ENCODE results near the gene MYZAP.

The MYZAP gene

DNA sequence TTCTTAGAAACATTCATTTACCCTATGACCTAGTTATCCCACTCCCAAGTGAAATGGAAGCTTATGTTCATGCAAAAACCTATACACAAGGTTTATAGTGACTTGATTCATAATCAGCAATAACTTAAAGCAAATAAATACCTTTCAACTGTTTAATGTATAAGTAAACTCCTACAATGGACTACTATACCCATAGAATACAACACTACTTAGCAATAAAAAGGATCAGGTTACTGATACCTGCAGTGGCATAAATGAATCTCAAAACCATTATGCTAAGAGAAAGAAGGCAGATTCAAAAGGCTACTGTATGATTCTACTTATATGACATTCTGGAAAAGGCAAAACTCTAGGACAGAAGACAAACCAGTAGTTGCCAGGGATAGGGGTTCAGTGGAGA, 106.5 kb downstream of the MYZAP start:
- H3K27me3 ChIP-seq (ENCODE audit: control insufficient read depth in 2 of 2, insufficient read depth in 2 of 2, low read length in 2 of 2), result no peaks in the 10 kb centered on the region
- H3K4me3 ChIP-seq (ENCODE audit: low read length in 2 of 2), result no peak overlapping the region
- H3K4me1 ChIP-seq (ENCODE audit: control insufficient read depth in 2 of 2, insufficient read depth in 2 of 2, low read length in 2 of 2), result no peaks in the 10 kb centered on the region
- H3K27ac ChIP-seq (ENCODE audit: low read depth in 2 of 2, low read length in 2 of 2), result no peak overlapping the region
- H3K9ac ChIP-seq (ENCODE audit: low read depth in 1 of 2, low read length in 2 of 2), result no peak overlapping the region
- no peaks in the 10 kb centered on the region for H3K36me3 ChIP-seq (ENCODE audit: control insufficient read depth in 2 of 2, insufficient read depth in 2 of 2, low read length in 2 of 2)
- H3K9me3 ChIP-seq (ENCODE audit: control insufficient read depth in 2 of 2, low read length in 2 of 2), result no peaks in the 10 kb centered on the region

DNA sequence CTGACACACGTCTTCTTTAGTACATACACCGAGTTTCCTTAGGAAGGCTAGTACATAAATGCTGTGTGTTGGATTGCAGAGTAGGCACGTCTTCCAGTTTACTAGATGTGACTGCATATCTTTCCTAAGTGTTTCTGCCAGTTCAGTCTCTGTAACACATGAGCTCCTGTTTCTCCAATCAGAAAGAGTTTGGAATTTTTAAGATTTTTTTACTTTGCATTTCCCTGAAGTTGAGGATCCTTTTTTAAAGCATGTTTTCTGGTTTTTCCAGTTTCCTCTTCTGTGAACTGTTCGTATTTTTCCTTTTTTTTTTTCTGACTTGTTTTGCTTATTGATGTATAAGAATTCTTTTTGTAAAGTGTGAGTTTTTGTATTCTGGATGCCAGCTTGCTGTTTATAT, 107.3 kb downstream of the MYZAP start:
- Histone ChIP-seq H3K27me3 (ENCODE audit: control insufficient read depth in 2 of 2, insufficient read depth in 2 of 2, low read length in 2 of 2) (no peaks in the 10 kb centered on the region), H3K9ac (ENCODE audit: low read depth in 1 of 2, low read length in 2 of 2) (no peak overlapping the region), H3K27ac (ENCODE audit: low read depth in 2 of 2, low read length in 2 of 2) (no peak overlapping the region)

DNA sequence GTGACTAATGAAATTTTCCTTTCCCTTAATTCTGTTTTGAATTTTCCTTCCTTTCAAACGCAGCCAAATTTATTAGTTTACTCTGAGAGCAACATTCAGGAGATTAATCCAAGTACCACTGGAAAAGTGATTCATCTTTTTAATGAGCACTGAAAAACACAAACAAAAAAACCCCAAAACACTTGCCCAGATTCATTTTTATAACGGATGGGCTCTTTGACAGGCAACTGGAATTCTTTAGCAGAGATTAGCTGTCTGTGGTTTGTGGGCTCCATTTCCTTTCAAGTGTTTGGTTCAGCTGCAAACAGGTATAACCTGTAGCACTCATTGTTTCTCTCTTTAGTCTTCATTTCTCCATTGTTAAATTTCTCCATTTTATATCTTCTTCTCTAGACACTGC, 111.7 kb downstream of the MYZAP start:
- Histone ChIP-seq H3K27me3 (ENCODE audit: control insufficient read depth in 2 of 2, insufficient read depth in 2 of 2, low read length in 2 of 2) (no peaks in the 10 kb centered on the region), H3K4me3 (ENCODE audit: low read length in 2 of 2) (no peak overlapping the region), H3K4me1 (ENCODE audit: control insufficient read depth in 2 of 2, insufficient read depth in 2 of 2, low read length in 2 of 2) (peaks cover 4 to 10% of the 10 kb centered on the region in 2 donors), H3K9ac (ENCODE audit: low read depth in 1 of 2, low read length in 2 of 2) (no peak overlapping the region), H3K36me3 (ENCODE audit: control insufficient read depth in 2 of 2, insufficient read depth in 2 of 2, low read length in 2 of 2) (no peaks in the 10 kb centered on the region), H3K27ac (ENCODE audit: low read depth in 2 of 2, low read length in 2 of 2) (no peak overlapping the region), H3K9me3 (ENCODE audit: control insufficient read depth in 2 of 2, low read length in 2 of 2) (no peaks in the 10 kb centered on the region)

More for the DNA sequence above, 107.3 kb downstream of the MYZAP start:
- Histone ChIP-seq H3K4me3 (ENCODE audit: low read length in 2 of 2) (no peak overlapping the region), H3K36me3 (ENCODE audit: control insufficient read depth in 2 of 2, insufficient read depth in 2 of 2, low read length in 2 of 2) (no peaks in the 10 kb centered on the region), H3K9me3 (ENCODE audit: control insufficient read depth in 2 of 2, low read length in 2 of 2) (no peaks in the 10 kb centered on the region), H3K4me1 (ENCODE audit: control insufficient read depth in 2 of 2, insufficient read depth in 2 of 2, low read length in 2 of 2) (no peaks in the 10 kb centered on the region)

DNA sequence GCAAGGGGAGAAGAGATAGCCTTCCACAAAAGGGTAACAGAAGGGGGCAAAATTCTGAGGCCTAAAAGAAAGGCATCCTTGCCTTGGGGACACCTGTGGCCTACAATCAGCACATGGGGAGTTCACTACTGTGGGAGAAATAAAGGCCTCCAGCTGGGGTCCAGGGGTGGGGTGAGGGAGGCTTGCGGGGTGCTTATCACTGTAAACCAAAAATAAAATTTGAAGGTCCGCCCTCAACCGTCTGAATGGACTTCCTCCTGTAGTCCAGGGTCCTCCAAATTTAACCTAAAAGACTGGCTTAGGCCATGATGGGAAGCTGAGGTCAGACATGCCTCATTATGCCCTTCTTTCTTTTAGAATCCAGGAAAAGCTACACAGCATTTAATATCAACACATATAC, 112.7 kb downstream of the MYZAP start:
- peaks cover 10% of the 10 kb centered on the region in 2 donors for H3K4me1 ChIP-seq (ENCODE audit: control insufficient read depth in 2 of 2, insufficient read depth in 2 of 2, low read length in 2 of 2)
- H3K27me3 ChIP-seq (ENCODE audit: control insufficient read depth in 2 of 2, insufficient read depth in 2 of 2, low read length in 2 of 2), result no peaks in the 10 kb centered on the region
- H3K4me3 ChIP-seq (ENCODE audit: low read length in 2 of 2), result no peak overlapping the region
- no peak overlapping the region for H3K27ac ChIP-seq (ENCODE audit: low read depth in 2 of 2, low read length in 2 of 2)
- H3K9me3 ChIP-seq (ENCODE audit: control insufficient read depth in 2 of 2, low read length in 2 of 2), result no peaks in the 10 kb centered on the region
- H3K36me3 ChIP-seq (ENCODE audit: control insufficient read depth in 2 of 2, insufficient read depth in 2 of 2, low read length in 2 of 2), result peaks cover 0 to 6% of the 10 kb centered on the region in 2 donors
- no peak overlapping the region for H3K9ac ChIP-seq (ENCODE audit: low read depth in 1 of 2, low read length in 2 of 2)

DNA sequence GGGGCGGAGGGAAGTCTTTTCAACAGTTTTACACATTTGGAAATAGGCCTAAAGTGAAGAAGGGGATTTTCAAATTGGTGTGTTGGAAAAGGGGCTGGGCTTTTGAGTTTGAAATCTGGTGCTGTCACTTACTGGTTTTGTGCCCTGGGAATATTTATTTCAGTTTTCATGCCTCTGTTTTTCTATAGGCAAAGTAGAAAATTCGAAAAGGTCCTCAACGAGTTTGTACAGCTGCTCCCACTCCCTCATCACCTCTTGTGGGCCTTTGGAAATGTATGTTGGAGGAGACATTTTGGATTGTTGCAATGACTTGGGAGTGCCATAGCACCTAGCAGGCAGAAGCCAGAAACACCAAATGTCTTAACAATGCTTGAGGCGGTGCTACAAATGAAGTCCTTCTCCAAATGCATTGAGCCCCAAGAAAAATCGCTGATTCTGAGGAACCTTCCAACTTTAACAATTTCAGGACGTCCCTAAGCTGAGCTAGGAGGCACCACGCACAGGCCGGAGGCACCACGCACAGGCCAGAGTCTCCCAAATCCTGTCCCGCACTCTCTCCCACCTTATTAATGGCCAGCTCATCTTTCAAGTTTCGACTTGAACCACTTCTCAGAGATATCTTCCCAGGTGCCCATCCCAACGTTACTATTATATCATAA, 114.2 kb downstream of the MYZAP start:
- Histone ChIP-seq H3K27ac (ENCODE audit: low read depth in 2 of 2, low read length in 2 of 2) (peak overlapping the region; percentile 88 to 89), H3K9me3 (ENCODE audit: control insufficient read depth in 2 of 2, low read length in 2 of 2) (no peaks in the 10 kb centered on the region), H3K9ac (ENCODE audit: low read depth in 1 of 2, low read length in 2 of 2) (peak overlapping the region; percentile 97), H3K4me3 (ENCODE audit: low read length in 2 of 2) (peak overlapping the region; percentile 95), H3K4me1 (ENCODE audit: control insufficient read depth in 2 of 2, insufficient read depth in 2 of 2, low read length in 2 of 2) (peaks cover 10% of the 10 kb centered on the region in 2 donors), H3K36me3 (ENCODE audit: control insufficient read depth in 2 of 2, insufficient read depth in 2 of 2, low read length in 2 of 2) (peaks cover 9 to 10% of the 10 kb centered on the region in 2 donors), H3K27me3 (ENCODE audit: control insufficient read depth in 2 of 2, insufficient read depth in 2 of 2, low read length in 2 of 2) (no peaks in the 10 kb centered on the region)

DNA sequence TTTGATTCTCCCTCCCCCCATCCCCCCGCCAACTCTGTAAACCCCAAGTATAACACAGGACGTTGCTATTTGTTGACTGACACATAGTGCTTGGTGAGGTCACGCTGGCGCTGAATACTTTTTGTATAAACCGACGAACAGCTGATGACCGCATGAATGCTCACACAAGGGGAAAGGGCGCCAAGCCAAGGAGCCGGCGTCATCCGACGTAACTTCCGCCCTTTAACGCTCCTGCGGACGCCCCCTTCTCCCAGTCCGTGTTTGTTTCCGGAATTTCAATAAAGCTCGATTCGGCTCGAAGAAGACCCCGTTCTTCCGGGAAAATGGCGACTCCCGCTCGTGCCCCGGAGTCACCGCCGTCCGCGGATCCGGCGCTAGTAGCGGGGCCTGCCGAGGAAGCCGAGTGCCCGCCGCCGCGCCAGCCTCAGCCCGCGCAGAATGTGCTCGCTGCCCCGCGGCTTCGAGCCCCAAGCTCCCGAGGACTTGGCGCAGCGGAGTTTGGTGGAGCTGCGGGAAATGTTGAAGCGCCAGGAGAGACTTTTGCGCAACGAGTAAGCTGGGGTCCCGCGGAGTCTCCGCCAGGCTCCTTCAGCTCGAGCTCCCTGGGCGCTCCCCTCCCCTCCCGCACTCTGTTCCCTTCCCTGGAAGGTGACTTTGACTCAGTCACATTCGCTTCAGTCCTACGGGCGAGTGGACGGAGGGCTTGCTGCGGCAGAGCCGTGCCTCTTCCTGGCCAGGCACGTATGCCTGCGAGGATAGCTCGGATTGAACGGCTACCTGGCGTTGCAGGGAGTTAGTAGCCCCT, 114.9 kb downstream of the MYZAP start, which contains the start of gene POLR2M:
POLR2M (plus strand) TSS at position 310 of the 805 bp plus-strand sequence; CDS start at position 439, 129 bp downstream.
- no peaks in the 10 kb centered on the region for H3K27me3 ChIP-seq (ENCODE audit: control insufficient read depth in 2 of 2, insufficient read depth in 2 of 2, low read length in 2 of 2)
- peak within 1 kb of the TSS; percentile 97 for H3K9ac ChIP-seq (ENCODE audit: low read depth in 1 of 2, low read length in 2 of 2)
- H3K27ac ChIP-seq (ENCODE audit: low read depth in 2 of 2, low read length in 2 of 2), result peak within 1 kb of the TSS; percentile 88 to 89
- H3K4me1 ChIP-seq (ENCODE audit: control insufficient read depth in 2 of 2, insufficient read depth in 2 of 2, low read length in 2 of 2), result peaks cover 10% of the 10 kb centered on the region in 2 donors
- H3K4me3 ChIP-seq (ENCODE audit: low read length in 2 of 2), result peak within 1 kb of the TSS; percentile 95
- H3K36me3 ChIP-seq (ENCODE audit: control insufficient read depth in 2 of 2, insufficient read depth in 2 of 2, low read length in 2 of 2), result peaks cover 13 to 16% of the 10 kb centered on the region in 2 donors
- H3K9me3 ChIP-seq (ENCODE audit: control insufficient read depth in 2 of 2, low read length in 2 of 2), result no peaks in the 10 kb centered on the region

DNA sequence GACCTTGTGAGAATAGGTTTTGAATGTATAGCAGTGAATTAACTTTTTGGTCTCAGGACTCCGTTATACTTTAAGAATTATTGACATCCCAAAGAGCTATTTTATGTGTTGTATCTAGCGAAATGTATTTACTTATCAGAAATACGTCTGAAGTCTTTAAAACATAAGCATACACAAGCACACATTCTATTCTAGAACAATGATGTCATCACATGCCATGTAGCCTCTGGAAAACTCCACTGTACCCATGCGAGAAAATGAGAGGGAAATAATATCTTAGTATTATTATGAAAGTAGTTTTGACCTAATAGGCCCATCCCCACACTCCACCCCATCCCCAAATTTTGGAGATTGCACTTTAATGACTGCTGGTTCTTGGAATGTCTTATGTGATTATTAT, 116.3 kb downstream of the MYZAP start:
- Histone ChIP-seq H3K9me3 (ENCODE audit: control insufficient read depth in 2 of 2, low read length in 2 of 2) (no peaks in the 10 kb centered on the region), H3K9ac (ENCODE audit: low read depth in 1 of 2, low read length in 2 of 2) (peak overlapping the region in 1 of 2 donors; percentile 97), H3K27ac (ENCODE audit: low read depth in 2 of 2, low read length in 2 of 2) (no peak overlapping the region), H3K27me3 (ENCODE audit: control insufficient read depth in 2 of 2, insufficient read depth in 2 of 2, low read length in 2 of 2) (no peaks in the 10 kb centered on the region), H3K4me3 (ENCODE audit: low read length in 2 of 2) (peak overlapping the region in 1 of 2 donors; percentile 95), H3K4me1 (ENCODE audit: control insufficient read depth in 2 of 2, insufficient read depth in 2 of 2, low read length in 2 of 2) (peaks cover 10% of the 10 kb centered on the region in 2 donors), H3K36me3 (ENCODE audit: control insufficient read depth in 2 of 2, insufficient read depth in 2 of 2, low read length in 2 of 2) (peaks cover 26% of the 10 kb centered on the region in 2 donors)

DNA sequence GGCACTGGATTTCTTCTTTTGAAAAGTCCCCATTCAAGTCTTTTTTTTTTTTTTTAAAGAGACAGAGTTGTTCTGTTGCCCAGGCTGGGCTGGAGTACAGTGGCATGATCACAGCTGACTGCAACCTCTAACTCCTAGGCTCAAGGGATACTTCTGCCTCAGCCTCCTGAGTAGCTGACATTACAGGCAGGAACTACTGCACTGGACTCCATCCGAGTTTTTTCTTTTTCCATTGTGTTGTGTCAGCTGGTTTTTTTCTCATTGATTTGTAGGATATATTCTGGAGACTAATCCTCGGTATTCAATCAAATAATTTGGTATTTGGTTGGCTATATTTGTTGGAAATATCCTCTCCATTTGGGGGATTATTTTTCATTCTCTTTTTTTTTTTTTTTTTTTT, 126.6 kb downstream of the MYZAP start:
- Histone ChIP-seq H3K36me3 (ENCODE audit: control insufficient read depth in 2 of 2, insufficient read depth in 2 of 2, low read length in 2 of 2) (peaks cover 12 to 21% of the 10 kb centered on the region in 2 donors), H3K4me3 (ENCODE audit: low read length in 2 of 2) (no peak overlapping the region), H3K9me3 (ENCODE audit: control insufficient read depth in 2 of 2, low read length in 2 of 2) (no peaks in the 10 kb centered on the region), H3K27me3 (ENCODE audit: control insufficient read depth in 2 of 2, insufficient read depth in 2 of 2, low read length in 2 of 2) (no peaks in the 10 kb centered on the region), H3K9ac (ENCODE audit: low read depth in 1 of 2, low read length in 2 of 2) (no peak overlapping the region), H3K4me1 (ENCODE audit: control insufficient read depth in 2 of 2, insufficient read depth in 2 of 2, low read length in 2 of 2) (no peaks in the 10 kb centered on the region), H3K27ac (ENCODE audit: low read depth in 2 of 2, low read length in 2 of 2) (no peak overlapping the region)

DNA sequence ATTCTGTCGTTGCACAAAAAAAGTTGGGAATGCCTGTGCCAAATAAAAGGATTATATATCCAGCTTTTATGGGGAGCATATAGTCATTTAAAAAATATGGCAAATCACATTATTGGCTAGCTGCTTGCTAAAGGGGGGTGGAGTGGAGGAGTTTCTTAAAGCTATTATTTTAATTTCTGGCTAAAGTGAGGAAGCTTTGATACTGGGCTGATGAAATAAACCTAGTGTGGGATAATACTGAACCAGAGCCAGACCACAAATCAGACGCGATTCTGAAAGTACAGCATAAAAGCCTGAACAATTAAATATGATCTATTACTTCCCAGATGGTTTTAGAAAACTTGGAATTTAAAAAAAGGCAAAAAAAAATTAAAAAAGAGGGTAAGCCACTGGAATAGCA, 129.2 kb downstream of the MYZAP start:
- Histone ChIP-seq H3K4me1 (ENCODE audit: control insufficient read depth in 2 of 2, insufficient read depth in 2 of 2, low read length in 2 of 2) (no peaks in the 10 kb centered on the region), H3K9me3 (ENCODE audit: control insufficient read depth in 2 of 2, low read length in 2 of 2) (no peaks in the 10 kb centered on the region), H3K9ac (ENCODE audit: low read depth in 1 of 2, low read length in 2 of 2) (no peak overlapping the region), H3K4me3 (ENCODE audit: low read length in 2 of 2) (no peak overlapping the region), H3K27me3 (ENCODE audit: control insufficient read depth in 2 of 2, insufficient read depth in 2 of 2, low read length in 2 of 2) (no peaks in the 10 kb centered on the region), H3K36me3 (ENCODE audit: control insufficient read depth in 2 of 2, insufficient read depth in 2 of 2, low read length in 2 of 2) (peaks cover 6 to 10% of the 10 kb centered on the region in 2 donors), H3K27ac (ENCODE audit: low read depth in 2 of 2, low read length in 2 of 2) (no peak overlapping the region)

DNA sequence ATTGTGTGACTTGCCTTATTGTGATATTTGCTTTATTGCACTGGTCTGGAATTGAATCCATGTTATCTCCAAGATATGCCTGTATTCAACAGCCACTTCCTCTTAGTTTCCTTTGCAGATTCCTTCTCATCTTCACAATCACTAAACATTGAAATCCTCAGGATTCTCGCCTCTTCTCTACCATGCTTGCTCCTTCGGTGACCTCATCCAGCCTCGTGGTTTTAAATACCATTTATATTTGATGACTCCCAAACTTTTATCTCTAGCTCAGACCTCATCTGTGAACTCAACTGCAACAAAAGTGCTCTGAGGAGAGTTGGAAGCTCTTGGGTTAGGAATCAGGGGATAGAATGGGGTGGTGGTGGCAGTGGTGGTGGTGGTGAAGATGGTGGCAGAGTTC, 134.7 kb downstream of the MYZAP start:
- no peak overlapping the region for H3K9ac ChIP-seq (ENCODE audit: low read depth in 1 of 2, low read length in 2 of 2)
- no peak overlapping the region for H3K27ac ChIP-seq (ENCODE audit: low read depth in 2 of 2, low read length in 2 of 2)
- no peaks in the 10 kb centered on the region for H3K9me3 ChIP-seq (ENCODE audit: control insufficient read depth in 2 of 2, low read length in 2 of 2)
- no peak overlapping the region for H3K4me3 ChIP-seq (ENCODE audit: low read length in 2 of 2)
- H3K36me3 ChIP-seq (ENCODE audit: control insufficient read depth in 2 of 2, insufficient read depth in 2 of 2, low read length in 2 of 2), result no peaks in the 10 kb centered on the region
- no peaks in the 10 kb centered on the region for H3K27me3 ChIP-seq (ENCODE audit: control insufficient read depth in 2 of 2, insufficient read depth in 2 of 2, low read length in 2 of 2)
- no peaks in the 10 kb centered on the region for H3K4me1 ChIP-seq (ENCODE audit: control insufficient read depth in 2 of 2, insufficient read depth in 2 of 2, low read length in 2 of 2)

Measured in mucosa of rectum (tissue), 2 donors.